ENCODE measurements around the gene BDKRB2. TPM values are rescaled to one million over a fixed set of nuclear protein-coding genes. Genes with fewer than 3 reads are reported as not detected.

Gene BDKRB2
- total and polyA plus RNA-seq, 2 of the 4 experiments (the other 2 are of a cell fraction): 60.9 to 73.1 TPM

- H3K27me3 ChIP-seq (ENCODE audit: control insufficient read depth, insufficient read depth, low read length): no peaks in the 10 kb centered on the region
- H3K14ac ChIP-seq (replicated peaks; ENCODE audit: low read depth, low read length): peak overlapping the region; percentile 53; the same call in 1 of the 2 replicates
- H3K18ac ChIP-seq (ENCODE audit: low read depth, low read length): peak overlapping the region; percentile 87
- peaks cover 27 to 70% of the 10 kb centered on the region in 2 experiments; a peak in 3 of 4 replicates for H3K79me1 ChIP-seq (ENCODE audit: low read depth in 1 of 2, low read length in 2 of 2)
- peak overlapping the region; percentile 79 for H4K5ac ChIP-seq (ENCODE audit: low read depth, low read length)
- no peak overlapping the region for H2AFZ ChIP-seq (replicated peaks; ENCODE audit: low read length, poor library complexity)
- DNase-seq (peak; percentile 35), ATAC-seq (ENCODE audit: low read depth) (no peak)
- ChIA-PET POLR2A (ENCODE audit: unreplicated experiment) (no interaction called here), CTCF (interaction anchor here (1.2 kb wide), 1 partner anchor 162 kb away, joined by 4 read pairs; no protein-coding TSS in a partner anchor)
- intact Hi-C loops (cut with micrococcal nuclease): loop anchor here (10.0 kb wide), 1 partner anchor 726 kb away; the partner anchor contains the start of gene GLRX5
- H3K9me3 ChIP-seq (ENCODE audit: control insufficient read depth, insufficient read depth, low read length): peaks cover 5% of the 10 kb centered on the region
- dilution Hi-C loops (cut with HindIII; ENCODE audit: low sequenced_read_pairs, unreplicated experiment): no loop called here
- in situ Hi-C loops (cut with MboI; ENCODE audit: low sequenced_read_pairs): loop anchor here (25.0 kb wide), 1 partner anchor 724 kb away; the partner anchor contains the start of gene GLRX5
- H4K91ac ChIP-seq (ENCODE audit: insufficient read depth, low read depth, low read length): peak overlapping the region; percentile 67
- peak overlapping the region; percentile 55 for H2BK15ac ChIP-seq (ENCODE audit: low read depth, low read length)
- peak overlapping the region; percentile 63; the same call in 1 of the 2 replicates for H3K23ac ChIP-seq (ENCODE audit: low read depth, low read length)
- H3K4me1 ChIP-seq (ENCODE audit: control insufficient read depth, insufficient read depth, low read length): peaks cover 32% of the 10 kb centered on the region
- peaks cover 34% of the 10 kb centered on the region for H4K20me1 ChIP-seq (ENCODE audit: insufficient read depth, low read length)
- peak overlapping the region; percentile 49 for H3K9ac ChIP-seq (ENCODE audit: low read depth, low read length)
- peak overlapping the region; percentile 72 for H2BK20ac ChIP-seq (ENCODE audit: low read depth, low read length)
- peak overlapping the region; percentile 47 for H2BK120ac ChIP-seq (ENCODE audit: low read depth, low read length)
- H3K56ac ChIP-seq (ENCODE audit: extremely low read depth, insufficient read depth, low read length): peak overlapping the region; percentile 51
- no CpG with 5 or more reads among the region's 5 CpGs for WGBS, 2 experiments (ENCODE audit: extremely low coverage in 2 of 2, insufficient read length in 1 of 2)
- peaks cover 16% of the 10 kb centered on the region for H3K9me1 ChIP-seq (ENCODE audit: insufficient read depth, low read length)
- no TSS peak for BruUV-seq (replicated peaks)
- H3K4me3 ChIP-seq (ENCODE audit: insufficient read depth, low read depth, low read length): no peak overlapping the region
- peak overlapping the region; percentile 68 for H2AK5ac ChIP-seq (ENCODE audit: low read depth, low read length)
- peak overlapping the region; percentile 88; the same call in 1 of the 2 replicates for H3K27ac ChIP-seq (ENCODE audit: insufficient read depth, low read length)
- no peak overlapping the region for H2AK9ac ChIP-seq (replicated peaks; ENCODE audit: low read depth, low read length, poor library complexity)
- peak overlapping the region; percentile 16 to 34; a peak in 3 of 4 replicates for H4K8ac ChIP-seq (ENCODE audit: low read depth in 2 of 2, low read length in 2 of 2)
- TF ChIP-seq NFE2L2 (IDR thresholded peaks at IDR 0.05; ENCODE audit: low read depth, low read length) (no peak), MXI1 (IDR thresholded peaks at IDR 0.05; ENCODE audit: borderline replicate concordance, low read depth, low read length) (no peak)
- H3K4ac ChIP-seq (ENCODE audit: low read depth, low read length): peak overlapping the region; percentile 64
- H3K4me2 ChIP-seq (ENCODE audit: low read depth, low read length): peak overlapping the region; percentile 40
- peaks cover 57% of the 10 kb centered on the region for H3K36me3 ChIP-seq (ENCODE audit: control insufficient read depth, insufficient read depth, low read length)
- H2BK5ac ChIP-seq (ENCODE audit: low read depth, low read length, poor library complexity, severe bottlenecking): peak overlapping the region; percentile 86
Measured at GRCh38 chr14:96261053-96261452, 56.4 kb downstream of the BDKRB2 start.

Data from IMR-90 (cell line).